OCI-LY7 (cell line): ENCODE data around the gene GMPR2. TPM values are rescaled to one million over a fixed set of nuclear protein-coding genes. Genes with fewer than 3 reads are reported as not detected.

Source experiments
- BruUV-seq: library from RNA; stranded (reverse); fragments of 400-500 nt; replicated peaks from 2 replicates; lab custom pipeline; 2021; lab: Mats Ljungman, UMichigan
- CTCF ChIA-PET: fragments of 300-600 bp; sonication (Branson Sonifier 250); formaldehyde crosslinking; loops from one replicate; lab custom pipeline; 2022; ENCODE audit warnings: antibody characterized with exemption; ENCODE audit not compliant: unreplicated experiment; lab: Charles Lee
- POLR2A ChIA-PET: fragments of 300-600 bp; sonication (Branson Sonifier 250); formaldehyde crosslinking; loops from one replicate; lab custom pipeline; 2022; ENCODE audit warnings: antibody characterized with exemption; lab: Charles Lee
- DNase-seq: peaks from one replicate; pipeline ENCODE4 v3.0.0-alpha.2; 2015; ENCODE audit warnings: low spot score
- H2AFZ ChIP-seq: fragments of 200-600 bp; sonication (generic), shearing (Covaris generic); 2 replicates; pipeline ENCODE4 v1.6.1; 2014; ENCODE audit warnings: mild to moderate bottlenecking, antibody characterized with exemption, low read length, moderate library complexity
- H3K27ac ChIP-seq: fragments of 200-600 bp; sonication (generic); 2 replicates; pipeline ENCODE4 v1.5.1; 2014; ENCODE audit warnings: mixed run types, low read depth, mild to moderate bottlenecking, moderate library complexity, low read length, inconsistent platforms; ENCODE audit not compliant: poor library complexity, severe bottlenecking
- H3K36me3 ChIP-seq: fragments of 200-600 bp; sonication (generic); 2 replicates; pipeline ENCODE4 v1.6.1; 2014; ENCODE audit warnings: mild to moderate bottlenecking, antibody characterized with exemption, low read length, moderate library complexity, mixed read lengths; ENCODE audit not compliant: insufficient read depth
- H3K4me1 ChIP-seq: fragments of 200-600 bp; sonication (generic); 2 replicates; pipeline ENCODE4 v1.5.1; 2014; ENCODE audit warnings: mild to moderate bottlenecking, low read length; ENCODE audit not compliant: insufficient read depth, poor library complexity, severe bottlenecking
- H3K4me2 ChIP-seq: fragments of 200-600 bp; sonication (generic); 2 replicates; pipeline ENCODE4 v1.6.1; 2014; ENCODE audit warnings: mild to moderate bottlenecking, low read length
- H3K4me3 ChIP-seq: fragments of 200-600 bp; sonication (generic); 2 replicates; pipeline ENCODE4 v1.5.1; 2014; ENCODE audit warnings: mild to moderate bottlenecking, low read depth, low read length; ENCODE audit not compliant: poor library complexity, severe bottlenecking
- H3K79me2 ChIP-seq: fragments of 200-600 bp; sonication (generic); 2 replicates; pipeline ENCODE4 v1.6.1; 2016; ENCODE audit warnings: low read depth, mild to moderate bottlenecking, low read length, moderate library complexity, mixed read lengths; ENCODE audit not compliant: insufficient read depth
- H3K9me2 ChIP-seq: fragments of 200-600 bp; sonication (generic); 2 replicates; pipeline ENCODE4 v1.6.1; 2016; ENCODE audit warnings: mild to moderate bottlenecking, low read length, mixed read lengths; ENCODE audit not compliant: insufficient read depth
- H3K9me3 ChIP-seq: fragments of 200-600 bp; sonication (generic); 2 replicates; pipeline ENCODE4 v1.6.1; 2014; ENCODE audit warnings: mild to moderate bottlenecking, mixed run types, low read length, mixed read lengths
- H4K20me1 ChIP-seq: fragments of 200-600 bp; sonication (generic); 2 replicates; pipeline ENCODE4 v1.6.1; 2014; ENCODE audit warnings: mild to moderate bottlenecking, antibody characterized with exemption, low read length, moderate library complexity, mixed read lengths; ENCODE audit not compliant: insufficient read depth
- CTCF ChIP-seq: fragments of 200-600 bp; sonication (generic); conservative IDR thresholded peaks from 2 replicates; pipeline ENCODE4 v1.5.1; 2014; ENCODE audit warnings: mild to moderate bottlenecking, antibody characterized with exemption, low read length, moderate library complexity, mixed read lengths
- EZH2phosphoT487 ChIP-seq: fragments of 200-600 bp; sonication (generic); IDR thresholded peaks from 2 replicates; pipeline ENCODE4 v1.6.1; 2018; ENCODE audit warnings: low read depth, borderline replicate concordance, mild to moderate bottlenecking, mixed run types, antibody characterized with exemption, low read length, moderate library complexity, mixed read lengths
- intact Hi-C: fragments of 100-400 bp; cut with micrococcal nuclease; formaldehyde crosslinking; loops from one replicate; pipeline ENCODE4 v1.10.0; 2022; ENCODE audit not compliant: unreplicated experiment
- total RNA-seq, 2 experiments: library from RNA; depleted of rRNA in 1 of 2; stranded (reverse); fragments of >200 nt in 1 of 2; shearing (Covaris generic) in 1 of 2; gene quantifications; 2 replicates each; pipeline ENCODE4 v1.2.3, GENCODE V29; 2014 to 2022

Gene GMPR2
- total RNA-seq, 2 experiments from 2014 or later = 51.4 to 62.3 TPM

GRCh38 chr14:24204163-24205146 lies 28.3 kb upstream of the GMPR2 start:
- Histone ChIP-seq H2AFZ (no peak overlapping the region), H3K27ac (no peak overlapping the region), H3K36me3 (peaks cover 93% of the 10 kb centered on the region), H3K9me2 (no peaks in the 10 kb centered on the region), H3K9me3 (peaks cover 11% of the 10 kb centered on the region; the same call in 1 of the 2 replicates), H3K4me1 (peaks cover 5% of the 10 kb centered on the region), H3K79me2 (no peaks in the 10 kb centered on the region), H4K20me1 (no peaks in the 10 kb centered on the region), H3K4me2 (no peak overlapping the region), H3K4me3 (no peak overlapping the region)
- no TSS peak for BruUV-seq
- ChIA-PET CTCF (no interaction called here), POLR2A (no interaction called here)
- intact Hi-C loops = no loop called here
- no peak for DNase-seq
- TF ChIP-seq CTCF = no peak
- no peak for TF ChIP-seq EZH2phosphoT487

- intact Hi-C loops = no loop called here
- CTCF ChIA-PET = no interaction called here
- peaks cover 2% of the 10 kb centered on the region; the same call in 1 of the 2 replicates for H3K79me2 ChIP-seq
- no peaks in the 10 kb centered on the region for H3K9me2 ChIP-seq
- H4K20me1 ChIP-seq = no peaks in the 10 kb centered on the region
- no peak overlapping the region for H3K27ac ChIP-seq
- no TSS peak for BruUV-seq
- peaks cover 5% of the 10 kb centered on the region for H3K4me1 ChIP-seq
- no peak for TF ChIP-seq CTCF
- POLR2A ChIA-PET = interaction anchor here (0.9 kb wide), 1 partner anchor 8 kb away, joined by 5 read pairs; no protein-coding TSS in a partner anchor
- no peak overlapping the region for H3K4me3 ChIP-seq
- H2AFZ ChIP-seq = no peak overlapping the region
- no peak overlapping the region for H3K4me2 ChIP-seq
- H3K36me3 ChIP-seq = peaks cover 95% of the 10 kb centered on the region
- peaks cover 7% of the 10 kb centered on the region; the same call in 1 of the 2 replicates for H3K9me3 ChIP-seq
- DNase-seq = no peak
Measured at GRCh38 chr14:24206260-24207103, 26.2 kb upstream of the GMPR2 start.
